ENCODE results near the gene CFAP97D1.

GRCh38 chr17:43832976-43833829 is 53.0 kb downstream of the CFAP97D1 start, which contains the start of gene MPP3:
- TF ChIP-seq CTCF (IDR thresholded peaks at IDR 0.05; ENCODE audit: borderline replicate concordance, extremely low read depth, low read length, poor library complexity, severe bottlenecking) = no peak
- TF ChIP-seq EZH2 (IDR thresholded peaks at IDR 0.05; ENCODE audit: borderline replicate concordance, low read depth, low read length, severe bottlenecking) = no peak

All from DND-41 (cell line).